Tibial artery (tissue), 4 donors: ENCODE measurements around the gene EPHA2.

Source experiments
- DNase-seq, 2 donors: peaks; one replicate each; pipeline ENCODE4 v3.0.0-alpha.2; 2019
- H3K27ac ChIP-seq, 2 donors: fragments of 200-600 bp; sonication (generic) in 1 of 2; 1 replicate in 1 of 2; 2 replicates in 1 of 2; pipeline ENCODE4 v1.5.1; 2018 to 2019; ENCODE audit warnings: mild to moderate bottlenecking in 1 of 2
- H3K27me3 ChIP-seq, 2 donors: fragments of 200-600 bp; sonication (generic) in 1 of 2; one replicate each; pipeline versions ENCODE4 v1.5.1 to v1.6.0; 2016 to 2019
- H3K36me3 ChIP-seq, 3 donors: fragments of 200-600 bp; sonication (generic) in 2 of 3; one replicate each; pipeline ENCODE4 v1.5.1; 2016 to 2019; ENCODE audit warnings: mild to moderate bottlenecking in 2 of 3
- H3K4me1 ChIP-seq, 4 donors: fragments of 200-600 bp; sonication (generic) in 2 of 4; 1 replicate in 3 of 4; 2 replicates in 1 of 4; pipeline ENCODE4 v1.5.1; 2016 to 2019
- H3K4me3 ChIP-seq, 2 donors: fragments of 200-600 bp; sonication (generic) in 1 of 2; 1 replicate in 1 of 2; 2 replicates in 1 of 2; pipeline ENCODE4 v1.5.1; 2018 to 2019; ENCODE audit warnings: mild to moderate bottlenecking in 2 of 2
- H3K9me3 ChIP-seq, 3 donors: fragments of 200-600 bp; sonication (generic) in 1 of 3; one replicate each; pipeline ENCODE4 v1.5.1; 2016 to 2019
- CTCF ChIP-seq, 2 experiments: fragments of 200-600 bp in 1 of 2; fragments of 450-650 bp in 1 of 2; IDR thresholded peaks; one replicate each; pipeline ENCODE4 v1.5.1; 2017 to 2019; ENCODE audit warnings: antibody characterized with exemption in 2 of 2, mild to moderate bottlenecking in 1 of 2, moderate library complexity in 1 of 2
- intact Hi-C: fragments of 100-400 bp; cut with DNase I; formaldehyde crosslinking; loops from one replicate; pipeline ENCODE4 v1.15.0; 2023; ENCODE audit warnings: low total_unique reads

EPHA2 gene

GRCh38 chr1:16155537-16156410 lies at the start of gene EPHA2:
Gene EPHA2, minus strand, starts transcription at chr1:16156069. Its CDS starts 137 bp downstream, at chr1:16155932.
- peak within 1 kb of the TSS; percentile 71 to 79 for H3K4me3 ChIP-seq
- peak; percentile 90 for DNase-seq
- H3K9me3 ChIP-seq, result no peaks in the 10 kb centered on the region
- no peaks in the 10 kb centered on the region for H3K36me3 ChIP-seq
- no peak for TF ChIP-seq CTCF (IDR thresholded peaks at IDR 0.05)
- H3K27ac ChIP-seq, result peak within 1 kb of the TSS; percentile 79 to 81
- H3K27me3 ChIP-seq, result no peaks in the 10 kb centered on the region
- peaks cover 0 to 58% (median 35%) of the 10 kb centered on the region in 4 donors for H3K4me1 ChIP-seq
- intact Hi-C loops, result no loop called here

- intact Hi-C loops, result loop anchor here (10.0 kb wide), 1 partner anchor 159 kb away; the partner anchor contains the start of gene SZRD1
- Histone ChIP-seq H3K36me3 (peaks cover 0 to 21% (median 0%) of the 10 kb centered on the region in 3 donors), H3K4me3 (no peak overlapping the region), H3K9me3 (no peaks in the 10 kb centered on the region), H3K27ac (peak overlapping the region in 1 of 2 donors; percentile 83), H3K4me1 (peaks cover 0 to 41% (median 11%) of the 10 kb centered on the region in 4 donors), H3K27me3 (no peaks in the 10 kb centered on the region)
- TF ChIP-seq CTCF (IDR thresholded peaks at IDR 0.05), result no peak
- no peak for DNase-seq
These were observed 49.4 kb upstream of the EPHA2 start for GRCh38 chr1:16205334-16205671.

- intact Hi-C loops, result loop anchor here (10.0 kb wide), 1 partner anchor 160 kb away; the partner anchor contains the start of gene SZRD1
These were observed 48.9 kb upstream of the EPHA2 start for GRCh38 chr1:16204634-16205333.

GRCh38 chr1:16204216-16204615 lies 48.3 kb upstream of the EPHA2 start:
- intact Hi-C loops, result loop anchor here (10.0 kb wide), 1 partner anchor 161 kb away; the partner anchor contains the start of gene SZRD1
- no peak for TF ChIP-seq CTCF (IDR thresholded peaks at IDR 0.05)
- H3K36me3 ChIP-seq, result peaks cover 0 to 26% (median 0%) of the 10 kb centered on the region in 3 donors

More at GRCh38 chr1:16204634-16205333, 48.9 kb upstream of the EPHA2 start:
- Histone ChIP-seq H3K4me1 (peaks cover 0 to 36% (median 11%) of the 10 kb centered on the region in 4 donors), H3K27me3 (no peaks in the 10 kb centered on the region), H3K27ac (peak overlapping the region in 1 of 2 donors; percentile 83), H3K36me3 (peaks cover 0 to 21% (median 0%) of the 10 kb centered on the region in 3 donors), H3K4me3 (no peak overlapping the region), H3K9me3 (no peaks in the 10 kb centered on the region)
- no peak for DNase-seq
- TF ChIP-seq CTCF (IDR thresholded peaks at IDR 0.05), result no peak

GRCh38 chr1:16203550-16203949 lies 47.7 kb upstream of the EPHA2 start:
- Histone ChIP-seq H3K4me1 (peaks cover 0 to 30% (median 11%) of the 10 kb centered on the region in 4 donors), H3K27me3 (no peaks in the 10 kb centered on the region), H3K4me3 (no peak overlapping the region), H3K36me3 (peaks cover 0 to 33% (median 0%) of the 10 kb centered on the region in 3 donors), H3K27ac (no peak overlapping the region), H3K9me3 (no peaks in the 10 kb centered on the region)
- intact Hi-C loops, result loop anchor here (10.0 kb wide), 1 partner anchor 161 kb away; the partner anchor contains the start of gene SZRD1
- TF ChIP-seq CTCF (IDR thresholded peaks at IDR 0.05), result no peak
- no peak for DNase-seq

More at GRCh38 chr1:16204216-16204615, 48.3 kb upstream of the EPHA2 start:
- Histone ChIP-seq H3K27me3 (no peaks in the 10 kb centered on the region), H3K27ac (no peak overlapping the region), H3K4me1 (peaks cover 0 to 34% (median 11%) of the 10 kb centered on the region in 4 donors), H3K9me3 (no peaks in the 10 kb centered on the region), H3K4me3 (no peak overlapping the region)
- DNase-seq, result no peak
